G401 (cell line): ENCODE measurements around the gene ATP5MC2. TPM values are rescaled to one million over a fixed set of nuclear protein-coding genes. Genes with fewer than 3 reads are reported as not detected.
"Not testable (repeated sequence)": the region's sequence is repeated elsewhere in the genome, so short reads cannot be mapped to it uniquely, and the experiment has no call there.

Experiments used
- DNase-seq: peaks from one replicate; pipeline ENCODE4 v3.0.0-alpha.2; 2015; ENCODE audit warnings: low spot score
- in situ Hi-C: cut with HindIII; loops from 2 replicates; pipeline ENCODE4 v1.10.0; 2016; ENCODE audit warnings: low sequenced_read_pairs, mixed read lengths
- total RNA-seq: library from RNA; depleted of rRNA; stranded (reverse); fragments of >200 nt; shearing (Covaris generic); gene quantifications from 2 replicates; pipeline ENCODE4 v1.2.3, GENCODE V29; 2014

ATP5MC2 gene
- total RNA-seq, 1 experiment from 2014 or later: 219 TPM

DNA sequence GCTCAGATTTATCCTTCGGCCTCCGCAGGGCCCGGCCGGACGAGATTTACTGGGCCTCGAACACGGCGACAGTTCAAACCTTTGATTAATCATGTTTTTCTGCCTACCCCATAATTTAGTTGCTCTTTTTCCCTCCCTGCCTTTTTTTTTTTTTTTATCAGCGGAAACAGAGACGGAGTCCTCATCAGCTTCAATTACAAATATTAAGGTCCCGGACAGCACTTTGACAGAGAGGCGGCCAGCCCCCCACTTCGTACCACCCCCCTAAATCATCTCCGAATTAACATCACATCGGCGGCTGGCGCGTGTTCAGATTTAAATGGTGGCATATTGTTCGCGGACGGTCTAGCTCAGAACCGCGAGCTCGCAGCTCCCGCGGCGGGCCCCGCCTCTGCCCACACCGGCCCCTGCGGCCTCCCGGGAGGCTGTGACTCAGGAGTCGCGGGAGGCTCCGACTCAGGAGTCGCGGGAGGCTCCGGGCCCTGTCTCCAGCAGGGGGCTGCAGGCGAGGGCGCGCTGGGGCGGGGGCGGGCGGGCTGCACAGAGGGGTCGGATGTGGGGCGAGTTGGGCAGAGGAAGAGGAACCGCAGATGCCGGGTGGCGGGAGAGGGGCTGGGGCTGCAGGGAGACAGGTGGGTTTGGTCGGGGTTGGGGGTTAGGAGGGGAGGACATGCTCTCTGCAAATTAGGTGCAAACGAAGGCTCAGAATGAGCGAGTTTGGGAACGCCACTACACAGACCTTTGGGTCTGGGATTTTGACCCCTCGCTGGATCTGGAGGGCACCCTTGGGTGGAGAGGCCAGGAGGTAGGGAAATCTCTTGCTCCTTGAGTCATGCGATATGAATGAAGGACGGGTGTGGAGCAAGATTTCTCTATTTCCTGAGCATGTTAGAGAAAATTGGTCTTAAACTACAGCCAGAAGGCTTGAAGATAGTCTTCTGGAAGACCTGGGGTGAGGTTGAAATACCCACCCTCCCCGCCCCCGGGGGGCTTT, 19.6 kb upstream of the ATP5MC2 start:
- in situ Hi-C loops: no loop called here
- peak; percentile 29 for DNase-seq

GRCh38 chr12:53694756-53695151, 18.9 kb upstream of the ATP5MC2 start:
- in situ Hi-C loops: no loop called here
- DNase-seq: no peak

DNA sequence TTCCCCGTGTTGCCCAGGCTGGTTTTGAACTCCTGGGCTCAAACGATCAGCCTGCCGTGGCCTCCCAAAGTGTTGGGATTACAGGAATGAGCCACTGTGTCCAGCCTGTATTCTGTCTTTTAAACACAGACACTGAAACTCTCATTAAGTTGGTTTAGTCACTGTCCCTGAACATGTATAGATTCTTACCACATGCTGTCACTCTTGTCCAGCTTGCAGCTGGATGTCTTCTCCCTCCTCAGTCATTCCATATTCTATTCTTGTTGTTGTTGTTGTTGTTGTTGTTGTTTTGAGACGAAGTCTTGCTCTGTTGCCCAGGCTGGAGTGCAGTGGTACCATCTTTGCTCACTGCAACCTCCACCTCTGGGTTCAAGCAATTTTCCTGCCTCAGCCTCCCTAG, 12.3 kb upstream of the ATP5MC2 start:
- DNase-seq: no peak
- in situ Hi-C loops: no loop called here

- in situ Hi-C loops: no loop called here
- no peak for DNase-seq
These were observed 10.6 kb upstream of the ATP5MC2 start for GRCh38 chr12:53686436-53686835.

- DNase-seq: no peak
- in situ Hi-C loops: no loop called here
These were observed 8.9 kb upstream of the ATP5MC2 start for GRCh38 chr12:53684654-53685220.

GRCh38 chr12:53683983-53684382, 8.1 kb upstream of the ATP5MC2 start:
- in situ Hi-C loops: no loop called here
- no peak for DNase-seq

GRCh38 chr12:53683494-53683893, 7.6 kb upstream of the ATP5MC2 start:
- in situ Hi-C loops: no loop called here
- DNase-seq: no peak

DNA sequence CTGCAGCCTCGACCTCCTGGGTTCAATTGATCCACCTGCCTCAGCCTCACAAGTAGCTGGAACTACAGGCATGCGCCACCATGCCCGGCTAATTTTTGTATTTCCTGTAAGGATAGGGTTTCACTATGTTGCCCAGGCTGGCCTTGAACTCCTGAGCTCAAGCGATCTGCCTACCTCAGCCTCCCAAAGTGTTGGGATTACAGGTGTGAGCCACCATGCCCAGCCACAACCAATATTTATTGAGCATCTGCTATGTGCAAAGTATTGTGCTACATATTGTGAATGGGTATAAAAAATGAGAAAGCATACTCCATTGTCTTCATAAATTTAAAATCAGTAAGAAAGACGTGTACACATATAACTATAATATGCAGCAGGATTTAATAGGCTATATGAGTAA, 4.2 kb upstream of the ATP5MC2 start:
- DNase-seq, in situ Hi-C loops: not testable (repeated sequence)

- in situ Hi-C loops: loop anchor here (10.0 kb wide), 1 partner anchor 53 kb away; the partner anchor contains the start of gene ATF7
- no peak for DNase-seq
These were observed 1.9 kb upstream of the ATP5MC2 start for GRCh38 chr12:53677800-53678148.

GRCh38 chr12:53677016-53677799, 1.3 kb upstream of the ATP5MC2 start:
- peak; percentile 43 for DNase-seq
- in situ Hi-C loops: loop anchor here (10.0 kb wide), 1 partner anchor 52 kb away; the partner anchor contains the start of gene ATF7

DNA sequence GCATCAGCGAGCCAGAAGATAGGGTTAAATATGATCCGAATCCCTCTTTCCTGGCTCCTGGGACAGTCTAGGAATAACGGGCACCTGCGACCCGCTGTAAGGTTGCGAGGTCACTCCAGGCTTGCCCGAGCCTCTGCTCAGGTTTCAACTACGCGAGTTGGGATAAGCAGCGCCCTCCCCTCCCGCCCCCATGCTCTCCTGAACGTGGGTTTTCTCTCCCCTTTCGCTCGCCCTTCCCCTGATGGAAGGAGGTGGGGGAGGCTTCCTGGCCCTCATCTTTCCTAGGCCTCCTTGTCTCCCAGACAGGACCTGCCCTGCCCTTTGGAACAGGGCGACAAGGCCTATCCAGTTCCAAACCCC, 753 bp upstream of the ATP5MC2 start:
- peak; percentile 60 for DNase-seq
- in situ Hi-C loops: loop anchor here (10.0 kb wide), 1 partner anchor 52 kb away; the partner anchor contains the start of gene ATF7

DNA sequence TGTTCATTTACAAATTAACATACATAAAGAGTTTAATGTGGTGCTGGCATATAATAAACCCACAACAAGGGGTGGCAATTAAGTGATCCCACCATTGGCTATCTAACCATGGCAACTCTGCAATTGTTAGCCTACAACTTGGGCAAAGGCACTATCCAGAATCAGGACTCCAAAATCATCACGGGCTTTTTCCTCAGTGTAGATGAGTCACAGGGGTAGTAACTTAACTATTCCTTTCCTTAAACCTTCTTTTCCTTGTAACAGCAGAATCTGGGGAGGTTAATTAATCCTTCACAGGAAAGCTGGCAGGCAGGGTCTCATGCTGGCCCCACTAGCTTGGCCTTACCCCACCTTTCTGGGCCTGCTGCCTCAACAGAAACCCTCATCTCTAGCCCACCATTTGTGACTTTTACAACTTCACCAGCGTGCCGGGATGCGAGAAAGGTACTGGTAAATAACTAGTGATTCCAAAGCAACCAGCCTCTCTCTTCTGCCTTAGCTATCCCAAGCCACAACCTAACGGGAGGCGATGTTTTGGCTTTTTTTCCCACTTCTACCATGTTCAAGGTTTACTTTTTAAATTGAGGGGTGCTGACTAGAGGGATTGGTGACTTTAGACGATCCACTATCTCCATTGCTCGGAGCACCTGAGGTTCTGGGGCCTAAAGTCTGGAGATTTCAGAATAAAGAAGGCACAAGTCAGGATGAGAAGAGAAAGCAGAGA, 744 bp downstream of the ATP5MC2 start:
- DNase-seq: no peak
- in situ Hi-C loops: loop anchor here (10.0 kb wide), 1 partner anchor 50 kb away; the partner anchor contains the start of gene ATF7

- no peak for DNase-seq
- in situ Hi-C loops: loop anchor here (10.0 kb wide), 1 partner anchor 46 kb away; the partner anchor contains the start of gene ATF7
These were observed 4.9 kb downstream of the ATP5MC2 start for GRCh38 chr12:53670971-53671370.

DNA sequence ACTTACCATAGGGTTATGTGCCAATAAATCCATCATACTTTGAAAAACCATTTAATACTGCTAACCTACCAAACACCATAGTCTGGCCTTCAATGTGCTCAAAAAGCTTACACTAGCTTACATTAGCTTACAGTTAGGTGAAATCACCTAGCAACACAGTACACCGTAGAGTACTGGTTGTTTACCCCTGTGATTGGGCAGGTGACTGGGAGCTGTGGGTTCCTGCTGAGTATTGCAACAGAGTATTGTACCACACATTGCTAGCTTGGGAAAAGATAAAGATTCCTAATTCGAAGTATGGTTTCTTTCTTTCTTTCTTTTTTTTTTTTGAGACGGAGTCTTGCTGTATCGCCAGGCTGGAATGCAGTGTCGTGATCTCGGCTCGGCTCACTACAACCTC, 5.6 kb downstream of the ATP5MC2 start:
- in situ Hi-C loops: loop anchor here (10.0 kb wide), 1 partner anchor 46 kb away; the partner anchor contains the start of gene ATF7
- no peak for DNase-seq

GRCh38 chr12:53667080-53667479, 8.8 kb downstream of the ATP5MC2 start:
- no peak for DNase-seq
- in situ Hi-C loops: no loop called here

DNA sequence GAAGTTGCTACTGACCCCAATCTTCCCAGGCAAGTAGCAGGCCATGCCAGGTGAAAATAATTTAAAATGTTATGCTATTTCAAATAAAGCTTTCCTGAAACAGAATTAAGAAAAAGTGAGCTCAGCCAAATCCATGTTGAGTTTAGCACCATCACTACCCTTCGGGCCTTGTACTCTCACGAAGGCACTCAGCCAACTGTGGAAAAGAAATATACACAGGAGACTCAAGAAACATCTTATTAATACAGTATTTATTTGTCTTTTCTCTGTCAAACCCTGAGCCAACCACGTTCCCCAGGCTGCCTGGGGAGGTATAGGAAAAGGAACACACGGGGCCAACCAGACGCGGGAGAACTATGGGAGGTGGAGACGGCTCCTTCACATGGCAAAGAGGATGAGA, 10.9 kb downstream of the ATP5MC2 start:
- DNase-seq: no peak
- in situ Hi-C loops: no loop called here

DNA sequence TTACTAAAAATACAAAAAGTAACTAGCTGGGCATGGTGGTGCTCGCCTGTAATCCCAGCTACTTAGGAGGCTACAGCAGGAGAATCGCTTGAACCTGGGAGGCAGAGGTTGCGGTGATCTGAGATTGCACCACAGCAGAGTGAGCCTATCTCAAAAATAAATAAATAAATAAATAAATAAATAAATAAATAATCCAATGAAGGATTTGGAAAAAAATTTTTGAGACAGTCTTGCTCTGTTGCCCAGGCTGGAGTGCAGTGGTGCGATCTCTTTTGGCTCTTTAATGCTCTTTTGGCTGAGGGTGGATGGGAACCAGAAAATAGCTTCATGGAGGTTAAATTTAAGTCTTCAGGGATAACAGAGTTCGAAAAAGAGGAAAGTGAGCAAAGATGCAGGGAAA, 11.7 kb downstream of the ATP5MC2 start:
- in situ Hi-C loops: no loop called here

GRCh38 chr12:53660041-53660440, 15.8 kb downstream of the ATP5MC2 start:
- in situ Hi-C loops: no loop called here
- DNase-seq: no peak

More for the DNA sequence above, 11.7 kb downstream of the ATP5MC2 start:
- no peak for DNase-seq

DNA sequence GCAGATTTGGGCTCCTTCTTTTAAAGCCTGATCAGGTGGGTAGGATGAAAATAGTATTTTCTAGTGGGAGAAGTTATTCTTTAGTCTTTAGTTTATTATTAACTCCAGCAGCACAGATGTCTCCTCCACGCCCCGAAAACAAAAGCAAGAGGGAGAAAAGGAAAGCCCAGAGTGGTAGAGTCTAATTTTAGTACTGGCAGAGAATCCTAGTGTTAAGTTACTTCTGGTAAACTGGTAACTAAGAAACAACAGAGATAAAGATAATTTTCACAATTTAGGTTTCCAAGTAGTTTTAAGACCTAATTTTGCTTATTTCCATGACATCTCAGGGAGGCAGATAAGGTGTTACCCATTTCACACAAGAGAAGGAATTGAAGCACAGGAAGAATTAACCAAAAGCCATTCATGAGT, 16.3 kb downstream of the ATP5MC2 start:
- no peak for DNase-seq
- in situ Hi-C loops: no loop called here
